ENCODE results near the gene LARP4B. TPM values are rescaled to one million over a fixed set of nuclear protein-coding genes. Genes with fewer than 3 reads are reported as not detected.

The LARP4B gene
- total RNA-seq, 4 donors from 2014 or later = 17.4 to 76.8 (median 32.2) TPM

DNA sequence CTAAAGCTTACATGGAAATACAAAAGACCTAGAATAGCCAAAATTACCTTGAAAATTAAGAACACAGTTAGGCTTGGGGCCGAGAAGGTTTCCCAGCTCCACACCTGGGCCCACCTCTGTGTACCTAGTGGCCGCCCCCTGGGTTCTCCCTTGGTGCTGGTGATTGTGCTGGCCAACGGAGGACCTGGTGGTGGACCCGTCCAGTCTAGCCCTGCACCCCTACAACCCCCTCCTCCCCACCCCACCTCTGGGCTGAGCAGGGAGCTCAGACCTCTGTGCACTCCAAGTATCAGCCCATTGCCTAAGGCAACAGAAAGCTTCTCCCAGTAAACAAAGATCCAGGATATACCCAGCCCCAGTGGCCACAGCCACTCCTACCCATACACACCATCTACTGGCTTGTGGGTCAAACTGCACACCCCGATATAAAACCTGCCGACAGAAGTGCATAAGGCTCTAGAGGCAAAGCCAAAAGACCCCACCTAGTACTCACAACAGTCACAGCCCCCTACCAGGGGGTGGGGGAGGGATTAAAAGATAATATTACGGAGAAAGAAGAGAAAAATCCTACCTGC lies 137.0 kb downstream of the LARP4B start:
- peak in 1 of 2 donors; percentile 4 for DNase-seq
- Histone ChIP-seq H3K9me3 (peaks cover 0 to 3% of the 10 kb centered on the region in 2 donors), H3K4me1 (peaks cover 0 to 4% of the 10 kb centered on the region in 2 donors), H3K27me3 (no peaks in the 10 kb centered on the region), H3K27ac (no peak overlapping the region), H3K36me3 (no peaks in the 10 kb centered on the region), H3K4me3 (no peak overlapping the region)
- intact Hi-C loops (cut with DNase I; ENCODE audit: low total_unique reads) = no loop called here
- no peak for TF ChIP-seq POLR2A (IDR thresholded peaks at IDR 0.05)
- TF ChIP-seq, protein P1, sequence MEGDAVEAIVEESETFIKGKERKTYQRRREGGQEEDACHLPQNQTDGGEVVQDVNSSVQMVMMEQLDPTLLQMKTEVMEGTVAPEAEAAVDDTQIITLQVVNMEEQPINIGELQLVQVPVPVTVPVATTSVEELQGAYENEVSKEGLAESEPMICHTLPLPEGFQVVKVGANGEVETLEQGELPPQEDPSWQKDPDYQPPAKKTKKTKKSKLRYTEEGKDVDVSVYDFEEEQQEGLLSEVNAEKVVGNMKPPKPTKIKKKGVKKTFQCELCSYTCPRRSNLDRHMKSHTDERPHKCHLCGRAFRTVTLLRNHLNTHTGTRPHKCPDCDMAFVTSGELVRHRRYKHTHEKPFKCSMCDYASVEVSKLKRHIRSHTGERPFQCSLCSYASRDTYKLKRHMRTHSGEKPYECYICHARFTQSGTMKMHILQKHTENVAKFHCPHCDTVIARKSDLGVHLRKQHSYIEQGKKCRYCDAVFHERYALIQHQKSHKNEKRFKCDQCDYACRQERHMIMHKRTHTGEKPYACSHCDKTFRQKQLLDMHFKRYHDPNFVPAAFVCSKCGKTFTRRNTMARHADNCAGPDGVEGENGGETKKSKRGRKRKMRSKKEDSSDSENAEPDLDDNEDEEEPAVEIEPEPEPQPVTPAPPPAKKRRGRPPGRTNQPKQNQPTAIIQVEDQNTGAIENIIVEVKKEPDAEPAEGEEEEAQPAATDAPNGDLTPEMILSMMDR (IDR thresholded peaks at IDR 0.05) = no peak

DNA sequence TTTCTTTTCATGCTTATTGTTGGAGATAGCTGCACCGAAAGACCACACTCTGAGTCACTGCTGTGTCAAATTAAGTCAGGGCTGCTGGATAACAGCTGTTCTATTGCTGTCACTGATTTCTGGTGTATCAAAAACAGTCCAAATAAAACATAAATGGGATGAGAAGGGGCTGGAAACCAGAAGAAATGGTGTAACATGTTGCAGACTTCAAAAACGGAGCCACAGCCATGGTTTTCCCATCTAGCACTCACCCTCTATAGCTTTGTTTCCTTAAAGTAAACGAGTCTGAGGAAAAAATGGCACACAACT lies 138.8 kb downstream of the LARP4B start:
- no peaks in the 10 kb centered on the region for H3K27me3 ChIP-seq
- no peak for DNase-seq
- no peak overlapping the region for H3K27ac ChIP-seq
- TF ChIP-seq POLR2A (IDR thresholded peaks at IDR 0.05) = no peak
- TF ChIP-seq, protein P1 (IDR thresholded peaks at IDR 0.05) = no peak
- H3K36me3 ChIP-seq = no peaks in the 10 kb centered on the region
- peaks cover 0 to 9% of the 10 kb centered on the region in 2 donors for H3K4me1 ChIP-seq
- H3K9me3 ChIP-seq = no peaks in the 10 kb centered on the region
- no peak overlapping the region for H3K4me3 ChIP-seq
- intact Hi-C loops (cut with DNase I; ENCODE audit: low total_unique reads) = no loop called here

DNA sequence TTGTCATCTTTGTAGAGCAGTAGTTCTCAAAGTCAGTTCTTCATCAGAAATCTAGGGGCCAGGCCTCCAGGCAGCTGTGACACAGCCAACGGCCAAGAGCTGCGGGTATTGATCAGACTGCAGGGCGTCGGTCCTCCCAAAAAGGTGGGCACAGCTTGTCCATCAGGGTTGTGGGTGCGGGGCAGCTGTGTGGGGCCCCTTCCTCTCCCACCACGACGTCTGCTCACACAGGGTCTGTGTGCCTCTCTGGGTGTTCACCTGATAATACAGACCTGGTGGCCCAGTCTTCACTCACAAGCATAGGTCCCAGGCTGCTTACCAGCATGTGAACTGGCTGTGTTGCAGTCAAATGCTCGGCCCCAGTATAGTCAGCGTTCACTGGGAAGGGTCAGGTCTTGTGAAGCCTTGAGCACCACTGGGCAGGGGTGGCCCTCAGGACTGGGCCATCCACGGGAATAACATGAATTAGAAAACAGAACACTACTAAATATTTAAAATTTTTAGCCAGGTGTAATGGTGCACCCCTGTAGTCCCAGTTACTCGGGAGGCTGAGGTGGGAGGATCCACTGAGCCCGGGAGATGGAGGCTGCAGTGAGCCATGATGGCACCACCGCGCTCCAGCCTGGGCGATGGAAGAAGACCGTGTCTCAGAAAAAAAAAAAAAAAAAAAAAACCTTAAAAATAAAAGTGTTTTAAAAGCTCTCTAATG lies 139.3 kb downstream of the LARP4B start:
- no peaks in the 10 kb centered on the region for H3K27me3 ChIP-seq
- H3K36me3 ChIP-seq = no peaks in the 10 kb centered on the region
- H3K4me1 ChIP-seq = peaks cover 0 to 9% of the 10 kb centered on the region in 2 donors
- intact Hi-C loops (cut with DNase I; ENCODE audit: low total_unique reads) = no loop called here
- DNase-seq = peak in 1 of 2 donors; percentile 2
- no peak overlapping the region for H3K27ac ChIP-seq
- TF ChIP-seq, protein P1 (IDR thresholded peaks at IDR 0.05) = no peak
- no peak for TF ChIP-seq POLR2A (IDR thresholded peaks at IDR 0.05)
- H3K4me3 ChIP-seq = no peak overlapping the region
- no peaks in the 10 kb centered on the region for H3K9me3 ChIP-seq

DNA sequence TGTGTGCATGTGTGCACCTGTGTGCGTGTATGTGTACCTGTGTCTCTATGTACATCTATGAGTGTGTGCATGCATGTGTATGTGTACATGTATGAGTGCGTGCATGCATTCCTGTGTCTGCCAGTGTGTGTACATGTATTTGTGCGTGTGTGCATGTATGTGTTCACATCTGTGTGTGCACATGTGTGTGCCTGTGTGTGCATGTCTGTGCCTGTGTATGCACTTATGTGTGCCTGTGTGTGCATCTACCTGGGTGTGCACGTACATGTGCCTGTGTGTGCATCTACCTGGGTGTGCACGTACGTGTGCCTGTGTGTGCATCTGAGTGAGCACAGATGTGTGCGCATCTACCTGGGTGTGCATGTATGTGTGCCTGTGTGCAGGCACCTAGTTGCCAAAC lies 139.9 kb downstream of the LARP4B start:
- Histone ChIP-seq H3K4me1 (peaks cover 0 to 9% of the 10 kb centered on the region in 2 donors), H3K4me3 (no peak overlapping the region), H3K36me3 (no peaks in the 10 kb centered on the region), H3K9me3 (no peaks in the 10 kb centered on the region), H3K27me3 (no peaks in the 10 kb centered on the region), H3K27ac (no peak overlapping the region)
- TF ChIP-seq, protein P1 (IDR thresholded peaks at IDR 0.05) = no peak
- TF ChIP-seq POLR2A (IDR thresholded peaks at IDR 0.05) = no peak
- no peak for DNase-seq
- intact Hi-C loops (cut with DNase I; ENCODE audit: low total_unique reads) = no loop called here

DNA sequence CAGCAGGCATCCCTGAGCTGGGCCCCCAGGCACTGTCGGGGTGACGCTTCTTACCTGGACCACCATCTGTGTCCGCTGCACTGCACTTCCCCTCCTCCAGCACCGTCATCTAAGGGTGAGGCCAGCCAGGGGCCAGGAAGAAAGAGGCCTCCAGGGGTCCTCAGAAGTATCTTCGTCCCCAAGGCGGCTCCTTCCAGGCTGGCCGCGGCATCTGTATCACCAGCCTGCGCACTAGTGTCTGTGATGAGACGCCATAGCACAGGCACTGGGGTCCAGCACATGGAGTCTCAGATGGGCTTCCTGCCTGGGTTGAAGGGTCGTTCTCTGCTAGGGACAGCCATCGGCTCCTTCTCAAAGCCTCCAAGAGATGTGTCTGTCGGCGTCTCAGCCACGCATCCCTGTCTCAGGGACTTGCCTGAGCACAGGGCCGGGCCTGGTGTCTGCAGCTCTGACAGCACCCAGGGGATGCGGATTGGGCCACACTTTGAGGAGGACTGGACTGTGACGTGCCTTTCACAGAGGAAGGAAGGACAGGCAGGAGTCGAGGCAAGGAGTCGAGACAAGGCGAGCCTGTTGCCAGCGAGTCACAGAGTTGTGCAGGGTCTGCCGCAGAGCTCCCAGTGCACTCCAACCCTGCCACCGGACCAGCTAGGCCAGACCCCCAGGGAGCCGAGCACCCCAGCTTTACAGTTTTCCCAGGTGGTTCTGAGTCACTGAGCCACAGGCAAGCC lies 140.5 kb downstream of the LARP4B start:
- TF ChIP-seq, protein P1 (IDR thresholded peaks at IDR 0.05) = no peak
- no peak for TF ChIP-seq POLR2A (IDR thresholded peaks at IDR 0.05)
- intact Hi-C loops (cut with DNase I; ENCODE audit: low total_unique reads) = no loop called here
- Histone ChIP-seq H3K27me3 (no peaks in the 10 kb centered on the region), H3K27ac (no peak overlapping the region), H3K4me3 (no peak overlapping the region), H3K36me3 (no peaks in the 10 kb centered on the region), H3K4me1 (peaks cover 0 to 9% of the 10 kb centered on the region in 2 donors), H3K9me3 (no peaks in the 10 kb centered on the region)
- DNase-seq = no peak

Measured in uterus (tissue), 4 donors.